GM21390 (cell line): ENCODE data around the gene HSD17B4.
"Not testable (repeated sequence)": the region's sequence is repeated elsewhere in the genome, so short reads cannot be mapped to it uniquely, and the experiment has no call there.

Experiments used
- ATAC-seq: cut with Tn5 transposase; IDR thresholded peaks from one replicate; pipeline ENCODE4 v1.9.1; 2021; ENCODE audit not compliant: unreplicated experiment

Gene HSD17B4

DNA sequence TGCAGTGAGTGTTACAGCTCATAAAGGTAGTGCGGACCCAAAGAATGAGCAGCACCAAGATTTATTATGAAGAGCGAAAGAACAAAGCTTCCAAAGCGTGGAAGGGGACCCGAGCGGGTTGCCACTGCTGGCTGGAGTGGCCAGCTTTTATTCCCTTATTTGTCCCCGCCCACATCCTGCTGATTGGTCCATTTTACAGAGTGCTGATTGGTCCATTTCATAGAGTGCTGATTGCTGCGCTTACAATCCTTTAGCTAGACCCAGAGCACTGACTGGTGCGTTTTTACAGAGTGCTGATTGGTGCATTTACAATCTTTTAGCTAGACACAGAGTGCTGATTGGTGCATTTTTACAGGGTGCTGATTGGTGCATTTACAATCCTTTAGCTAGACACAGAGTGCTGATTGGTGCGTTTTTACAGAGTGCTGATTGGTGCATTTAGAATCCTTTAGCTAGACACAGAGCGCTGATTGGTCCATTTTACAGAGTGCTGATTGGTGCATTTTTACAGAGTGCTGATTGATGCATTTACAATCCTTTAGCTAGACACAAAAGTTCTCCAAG lies 19.5 kb upstream of the HSD17B4 start:
- ATAC-seq, result not testable (repeated sequence)

DNA sequence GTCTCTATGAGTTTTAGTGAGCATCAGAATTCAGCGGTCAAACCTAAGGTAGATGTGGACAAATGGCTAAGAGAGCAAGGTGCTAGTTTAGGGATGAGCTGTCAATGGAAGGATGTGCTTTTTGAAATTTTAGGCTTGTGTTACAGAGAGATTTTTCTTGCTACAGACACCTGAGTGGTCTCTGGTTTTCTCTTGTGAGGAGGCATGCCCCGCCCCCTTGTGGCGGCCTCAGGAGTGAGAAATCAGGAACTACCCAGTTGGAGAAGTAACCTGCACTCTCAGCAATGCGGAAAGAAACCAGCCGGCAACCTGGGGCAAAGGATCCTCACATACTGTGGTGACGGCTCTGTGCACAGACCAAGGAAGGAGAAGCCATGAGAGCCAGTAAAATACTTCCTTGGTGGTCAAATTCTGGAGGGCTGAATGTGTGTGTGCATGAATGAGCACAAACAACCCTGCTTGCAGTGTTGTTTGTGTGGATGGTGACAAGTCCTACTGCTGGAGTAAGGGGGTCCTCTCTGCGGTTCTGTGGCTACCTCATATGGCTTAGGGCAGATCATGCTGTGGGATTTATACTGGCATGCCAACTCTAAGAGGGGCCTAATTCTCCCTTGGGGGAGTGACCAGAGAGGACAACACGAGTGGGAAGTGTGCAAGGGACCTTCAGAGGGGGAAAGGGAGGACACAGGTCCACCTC lies 16.7 kb upstream of the HSD17B4 start:
- peak; percentile 92 for ATAC-seq

DNA sequence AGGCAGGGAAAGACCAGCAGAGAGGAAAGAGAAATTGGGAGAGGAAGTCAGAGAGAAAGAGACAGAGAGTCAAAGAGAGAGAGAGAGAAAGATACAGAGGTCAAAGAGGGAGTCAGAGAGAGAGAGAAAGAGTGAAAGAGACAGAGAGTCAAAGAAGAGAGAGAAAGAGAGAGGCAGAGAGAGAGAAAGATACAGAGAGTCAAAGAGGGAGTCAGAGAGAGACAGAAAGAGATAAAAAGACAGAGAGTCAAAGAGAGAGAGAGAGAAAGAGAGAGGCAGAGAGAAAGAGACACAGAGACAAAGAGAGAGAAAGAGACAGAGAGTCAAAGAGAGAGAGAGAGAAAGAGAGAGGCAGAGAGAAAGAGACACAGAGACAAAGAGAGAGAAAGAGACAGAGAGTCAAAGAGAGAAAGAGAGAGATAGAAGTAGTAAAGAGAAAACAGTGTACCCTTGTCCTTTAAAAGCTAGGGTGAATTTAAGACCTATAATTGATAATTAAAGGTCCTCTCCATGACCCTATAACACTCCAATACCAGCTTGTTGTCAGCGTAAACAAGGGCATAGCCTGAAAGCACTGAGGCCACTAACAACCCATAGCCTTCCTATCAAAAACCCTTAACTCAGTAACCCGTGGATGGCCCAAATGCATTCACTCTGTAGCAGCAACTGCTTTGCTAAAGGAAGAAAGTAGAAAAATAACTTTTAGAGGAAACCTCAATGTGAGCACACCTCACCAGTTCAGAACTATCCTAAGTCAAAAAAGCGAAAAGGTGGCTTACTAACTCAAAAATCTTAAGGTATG lies 14.3 kb upstream of the HSD17B4 start:
- not testable (repeated sequence) for ATAC-seq

DNA sequence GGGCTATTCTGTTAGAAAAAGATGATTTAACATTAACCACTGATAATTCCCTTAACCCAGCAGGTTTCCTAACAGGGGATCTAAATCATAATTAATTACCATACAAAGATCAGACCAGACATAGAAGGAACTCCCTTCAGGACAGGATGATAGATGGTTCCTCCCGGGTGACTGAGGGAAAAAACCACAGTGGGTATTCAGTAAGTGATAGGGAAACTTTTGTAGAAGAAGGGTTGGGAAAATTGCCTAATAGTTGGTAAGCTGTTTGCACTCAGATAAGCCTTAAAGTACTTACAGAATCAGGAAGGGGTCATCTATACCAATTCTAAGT lies 13.7 kb upstream of the HSD17B4 start:
- ATAC-seq, result not testable (repeated sequence)

DNA sequence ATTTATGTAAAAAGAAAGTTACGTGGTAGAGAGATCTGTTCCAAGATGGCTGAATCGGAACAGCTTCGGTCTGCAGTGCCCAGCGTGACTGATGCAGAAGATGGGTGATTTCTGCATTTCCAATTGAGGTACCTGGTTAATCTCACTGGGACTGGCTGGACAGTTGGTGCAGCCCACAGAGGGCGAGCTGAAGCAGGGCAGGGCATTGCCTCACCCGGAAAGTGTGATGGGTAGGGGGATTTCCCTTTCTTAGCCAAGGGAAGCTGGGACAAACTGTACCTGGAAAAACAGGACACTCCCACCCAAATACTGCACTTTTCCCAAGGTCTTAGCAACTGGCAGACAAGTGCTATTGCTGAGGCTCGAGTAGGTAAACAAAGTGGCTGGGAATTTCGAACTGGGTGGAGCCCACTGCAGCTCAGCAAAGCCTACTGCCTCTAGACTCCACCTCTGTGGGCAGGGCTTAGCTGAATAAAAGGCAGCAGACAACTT lies 13.1 kb upstream of the HSD17B4 start:
- ATAC-seq, result no peak

DNA sequence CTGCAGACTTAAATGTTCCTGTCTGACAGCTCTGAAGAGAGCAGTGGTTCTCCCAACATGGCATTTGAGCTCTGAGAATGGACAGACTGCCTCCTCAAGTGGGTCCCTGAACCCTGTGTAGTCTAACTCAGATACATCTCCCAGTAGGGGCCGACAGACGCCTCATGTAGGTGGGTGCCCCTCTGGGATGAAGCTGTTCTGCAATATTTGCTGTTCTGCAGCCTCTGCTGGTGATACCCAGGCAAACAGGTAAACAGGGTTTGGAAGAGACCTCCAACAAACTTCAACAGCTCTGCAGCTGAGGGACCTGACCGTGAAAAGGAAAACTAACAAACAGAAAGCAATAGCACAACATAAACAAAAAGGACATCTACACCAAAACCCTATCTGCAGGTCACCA lies 12.7 kb upstream of the HSD17B4 start:
- not testable (repeated sequence) for ATAC-seq

DNA sequence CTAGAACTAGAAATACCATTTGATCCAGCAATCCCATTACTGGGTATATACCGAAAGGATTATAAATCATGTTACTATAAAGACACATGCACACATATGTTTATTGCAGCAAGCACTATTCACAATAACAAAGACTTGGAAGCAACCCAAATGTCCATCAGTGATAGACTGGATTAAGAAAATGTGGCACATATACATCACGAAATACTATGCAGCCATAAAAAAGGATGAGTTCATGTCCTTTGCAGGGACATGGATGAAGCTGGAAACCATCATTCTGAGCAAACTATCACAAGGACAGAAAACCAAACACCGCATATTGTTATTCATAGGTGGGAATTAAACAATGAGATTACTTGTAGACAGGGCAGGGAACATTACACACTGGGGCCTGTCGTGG lies 7.7 kb upstream of the HSD17B4 start:
- ATAC-seq, result not testable (repeated sequence)

DNA sequence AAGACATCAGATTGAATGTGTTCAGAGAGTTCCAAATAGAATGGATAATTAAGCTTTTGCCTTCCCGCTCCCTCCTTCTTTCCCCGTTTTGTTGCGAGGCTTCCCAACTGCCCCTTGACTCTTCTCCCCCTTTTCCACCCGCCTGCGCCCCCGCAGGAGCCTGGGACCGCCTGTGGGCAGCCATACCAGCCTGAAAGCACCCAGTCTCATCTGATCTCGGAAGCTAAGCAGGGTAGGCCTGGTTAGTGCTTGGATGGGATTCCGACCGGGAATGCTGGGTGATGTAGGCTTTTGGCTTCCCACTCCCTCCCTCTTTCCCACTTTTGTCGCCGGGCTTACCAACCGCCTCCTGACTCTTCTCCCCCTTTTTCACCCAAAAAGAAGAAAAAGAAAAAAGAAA lies 6.8 kb upstream of the HSD17B4 start:
- no peak for ATAC-seq

DNA sequence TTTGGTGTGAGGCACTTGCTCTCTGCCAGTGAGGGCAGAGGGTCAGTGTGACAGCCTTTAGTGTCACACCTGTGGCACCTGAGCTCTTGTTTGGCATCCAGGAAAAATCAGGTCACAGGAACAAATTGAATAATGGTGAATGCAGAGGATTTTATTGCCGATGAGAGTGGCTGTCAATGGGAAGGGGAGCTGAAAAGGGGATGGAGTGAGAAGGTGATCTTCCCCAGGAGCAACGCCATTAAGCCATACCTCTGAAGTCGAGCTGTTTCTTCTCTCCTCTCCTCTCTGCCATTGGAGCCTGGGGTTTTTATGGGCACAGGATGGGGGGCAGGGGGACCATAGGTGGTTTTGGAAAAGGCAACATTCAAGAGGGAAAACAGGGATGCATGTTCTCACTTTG lies 2.4 kb upstream of the HSD17B4 start:
- ATAC-seq, result no peak

DNA sequence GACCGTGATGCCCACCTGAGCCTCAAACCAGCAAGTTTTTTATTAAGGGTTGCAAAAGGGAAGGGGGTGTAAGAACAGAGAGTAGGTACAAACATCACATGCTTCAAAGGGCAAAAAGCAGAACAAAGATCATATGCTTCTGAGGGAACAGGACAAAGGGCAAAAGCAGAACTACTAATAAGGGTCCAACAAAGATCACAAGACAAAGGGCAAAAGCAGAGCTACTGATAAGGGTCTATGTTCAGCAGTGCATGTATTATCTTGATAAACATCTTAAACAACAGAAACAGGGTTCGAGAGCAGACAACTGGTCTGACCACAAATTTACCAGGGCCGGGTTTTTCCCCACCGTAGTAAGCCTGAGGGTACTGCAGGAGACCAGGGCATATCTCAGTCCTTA lies 1.7 kb upstream of the HSD17B4 start:
- ATAC-seq, result not testable (repeated sequence)

DNA sequence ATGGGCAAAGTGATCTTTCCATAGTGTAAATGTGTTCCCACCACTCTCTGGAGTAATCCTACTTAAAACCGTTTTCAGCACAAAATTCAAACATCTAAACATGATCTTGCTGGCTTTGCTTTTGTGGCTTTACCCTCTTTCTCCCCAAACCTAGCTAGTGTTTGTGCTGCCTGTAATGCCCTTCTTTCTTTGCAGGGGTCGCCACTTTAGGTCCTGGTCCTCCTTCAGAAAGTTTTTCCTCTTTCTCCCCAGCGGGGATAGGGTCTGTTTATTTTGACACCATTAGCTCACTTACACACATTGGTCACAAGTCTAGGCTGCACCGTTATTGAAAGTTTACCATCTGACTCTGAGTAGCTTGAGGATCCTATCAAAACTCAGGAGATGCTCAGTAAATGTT lies 736 bp upstream of the HSD17B4 start:
- ATAC-seq, result no peak

DNA sequence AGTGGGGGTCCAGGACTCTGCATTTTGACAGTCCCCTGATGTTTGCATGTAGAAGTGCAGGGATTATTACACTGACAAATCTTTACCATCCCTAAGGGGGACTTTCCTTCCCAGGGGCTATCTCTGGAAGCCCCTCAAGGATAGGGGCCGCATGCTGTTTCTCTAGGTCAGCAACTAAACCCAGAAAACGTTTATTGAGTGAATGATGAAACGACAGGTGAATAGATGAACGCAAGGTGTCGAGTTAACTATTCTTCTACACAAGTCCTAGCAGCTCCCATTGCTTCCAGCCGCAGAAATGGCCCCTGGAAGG lies 281 bp upstream of the HSD17B4 start:
- ATAC-seq, result peak; percentile 1

DNA sequence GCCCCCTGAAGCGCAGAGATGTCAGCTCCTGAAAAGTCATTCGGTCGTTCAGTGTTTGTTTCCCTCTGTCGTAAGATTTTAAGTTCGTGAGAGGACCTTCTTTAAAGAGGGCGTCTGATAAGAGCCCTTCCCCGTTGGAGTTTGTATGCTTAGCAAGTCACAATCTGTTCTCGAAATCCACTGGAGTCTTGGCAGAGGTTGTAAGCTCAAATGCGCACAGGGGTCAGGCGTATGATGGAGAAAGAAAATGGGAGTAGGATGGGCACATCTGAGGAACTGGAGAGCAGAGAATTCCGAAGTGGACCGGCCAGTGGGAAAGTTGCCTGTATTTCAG lies 710 bp downstream of the HSD17B4 start:
- peak; percentile 15 for ATAC-seq

DNA sequence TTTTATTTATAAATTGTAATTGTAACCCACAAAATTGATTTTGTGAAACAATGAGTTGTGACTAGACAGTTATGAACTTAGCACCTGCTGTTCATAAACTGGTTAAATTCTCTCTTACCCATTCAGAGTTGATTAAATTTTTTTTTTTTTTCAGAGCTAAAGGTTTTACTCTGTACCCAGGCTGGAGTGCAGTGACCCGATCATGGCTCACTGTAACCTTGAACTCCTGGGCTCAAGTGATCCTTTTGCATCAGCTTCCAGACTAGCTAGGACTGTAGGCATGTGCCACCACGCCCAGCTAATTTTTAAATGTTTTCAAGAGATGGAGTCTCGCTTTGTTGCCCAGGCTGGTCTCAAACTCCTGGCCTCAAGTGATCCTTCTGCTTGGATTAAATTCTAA lies 1.9 kb downstream of the HSD17B4 start:
- ATAC-seq, result no peak

DNA sequence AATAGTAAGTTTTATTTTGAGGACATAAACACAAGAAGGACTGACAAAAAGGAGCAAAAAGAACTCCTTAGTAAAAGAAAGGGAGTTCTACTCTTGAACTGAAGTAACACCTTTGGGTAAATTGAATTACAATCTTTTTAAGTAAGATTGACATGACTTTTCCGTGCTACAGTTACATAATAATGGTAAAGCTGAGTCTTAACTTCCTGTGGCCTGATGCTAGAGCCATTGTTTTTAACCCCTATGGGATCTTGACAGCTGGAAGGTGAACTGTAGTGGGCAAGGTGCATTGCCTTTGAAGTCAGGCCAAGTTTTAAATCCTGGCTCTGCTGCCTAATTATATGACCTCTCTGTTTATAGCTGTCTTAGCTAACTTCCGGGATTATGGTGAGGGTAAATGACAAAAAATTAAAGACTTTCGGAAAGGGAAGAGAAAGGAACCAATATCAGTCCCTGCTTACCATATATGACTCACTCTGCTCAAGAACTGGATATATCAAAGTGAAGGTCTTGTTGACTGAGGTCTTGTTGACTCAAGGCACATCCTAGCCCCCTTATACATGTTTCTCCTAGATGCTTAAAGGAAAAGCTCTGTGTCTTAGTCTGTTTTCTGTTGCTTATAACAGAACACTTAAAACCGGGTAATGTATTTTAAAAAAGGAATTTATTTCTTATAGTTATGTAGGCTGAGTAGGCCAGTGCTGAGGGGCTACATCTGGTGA lies 6.8 kb downstream of the HSD17B4 start:
- ATAC-seq, result no peak

DNA sequence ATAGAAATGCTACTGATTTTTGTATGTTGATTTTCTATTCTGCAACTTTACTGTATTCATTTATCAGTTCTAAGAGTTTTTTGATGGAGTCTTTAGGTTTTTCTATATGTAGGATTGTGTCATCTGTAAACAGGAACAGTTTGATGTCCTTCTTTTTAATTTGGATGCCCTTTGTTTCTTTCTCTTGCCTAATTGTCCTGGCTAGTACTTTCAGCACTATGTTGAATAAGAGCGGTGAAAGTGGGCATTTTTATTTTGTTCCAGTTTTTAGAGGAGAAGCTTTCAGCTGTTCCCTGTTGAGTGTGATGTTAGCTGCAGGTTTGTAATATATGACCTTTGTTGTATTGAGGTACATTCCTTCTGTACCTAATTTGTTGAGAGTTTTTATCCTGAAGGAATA lies 13.3 kb downstream of the HSD17B4 start:
- no peak for ATAC-seq

DNA sequence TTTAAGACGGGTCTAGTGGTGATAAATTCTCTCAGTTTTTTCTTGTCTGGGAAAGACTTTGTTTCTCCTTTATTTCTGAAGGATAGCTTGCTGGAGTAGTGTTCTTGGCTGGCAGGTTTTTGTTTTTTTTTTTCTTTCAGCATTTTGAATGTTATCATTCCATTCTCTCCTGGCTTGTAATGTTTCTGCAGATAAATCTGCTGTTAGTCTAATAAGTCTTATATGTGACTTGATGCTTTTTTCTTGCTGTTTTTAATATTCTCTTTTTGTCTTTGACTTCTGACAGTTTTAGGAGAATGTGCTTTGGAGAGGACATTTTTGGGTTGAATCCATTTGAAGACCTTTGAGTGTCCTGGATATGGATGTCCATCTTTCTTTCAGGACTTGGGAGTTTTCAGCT lies 16.0 kb downstream of the HSD17B4 start:
- ATAC-seq, result no peak

DNA sequence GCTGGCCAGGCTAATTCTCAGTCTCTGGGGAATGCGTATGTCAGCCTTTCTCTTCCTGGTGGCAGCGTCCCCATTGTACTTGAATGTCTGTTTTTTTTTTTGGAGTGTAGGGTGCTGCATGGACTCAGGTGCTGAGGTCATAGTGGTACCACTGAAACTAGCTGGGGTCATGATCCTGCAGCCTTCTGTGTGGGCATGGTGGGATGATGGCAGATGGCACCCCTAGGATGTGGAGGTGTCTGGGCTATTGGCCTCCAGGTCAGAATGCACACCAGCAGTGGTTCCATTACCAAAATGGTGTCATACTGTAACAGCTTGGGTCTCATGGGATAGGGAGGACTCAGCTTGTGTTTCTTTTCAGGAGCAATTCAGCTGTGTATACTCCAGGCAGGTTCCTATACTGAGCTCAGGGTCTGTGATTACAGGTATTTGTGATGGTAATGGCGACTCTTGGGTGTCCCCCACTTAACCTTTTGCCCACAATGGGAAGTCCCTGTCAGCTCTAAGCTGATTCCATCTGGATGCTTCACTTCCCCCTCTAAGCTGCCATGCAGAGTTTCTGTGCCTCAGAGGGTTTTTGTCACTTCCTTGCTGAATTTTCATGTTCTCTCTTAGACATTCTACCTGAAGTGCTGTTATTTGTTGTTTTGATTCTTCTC lies 17.9 kb downstream of the HSD17B4 start:
- ATAC-seq, result peak; percentile 59

DNA sequence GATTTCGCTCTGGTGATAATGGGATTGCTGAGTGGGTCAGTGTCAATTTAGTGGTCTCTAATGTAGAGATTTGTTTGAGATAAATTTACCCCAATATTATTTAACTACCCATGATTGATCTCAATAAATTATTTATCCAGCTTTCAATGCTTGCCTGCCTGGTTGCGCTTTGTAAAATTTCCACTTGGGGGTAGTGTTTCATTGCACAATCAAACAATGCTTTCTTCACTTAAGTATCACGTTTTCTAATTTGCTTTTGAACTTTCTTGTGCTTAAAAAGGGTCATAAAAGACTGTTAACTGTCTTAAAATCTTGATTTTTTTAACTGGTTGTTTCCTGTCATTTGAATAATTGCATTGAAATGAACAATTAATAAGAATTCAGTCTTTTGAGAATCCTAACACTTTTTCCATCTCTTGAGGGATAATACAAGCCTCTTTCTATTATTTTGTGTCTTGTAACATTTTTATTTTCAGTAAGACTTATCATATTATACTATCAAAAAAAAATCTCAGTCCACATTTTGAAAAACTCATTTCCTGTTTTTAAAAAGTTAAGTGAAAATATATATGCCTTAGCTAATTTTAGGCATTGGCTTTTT lies 18.7 kb downstream of the HSD17B4 start:
- peak; percentile 40 for ATAC-seq

DNA sequence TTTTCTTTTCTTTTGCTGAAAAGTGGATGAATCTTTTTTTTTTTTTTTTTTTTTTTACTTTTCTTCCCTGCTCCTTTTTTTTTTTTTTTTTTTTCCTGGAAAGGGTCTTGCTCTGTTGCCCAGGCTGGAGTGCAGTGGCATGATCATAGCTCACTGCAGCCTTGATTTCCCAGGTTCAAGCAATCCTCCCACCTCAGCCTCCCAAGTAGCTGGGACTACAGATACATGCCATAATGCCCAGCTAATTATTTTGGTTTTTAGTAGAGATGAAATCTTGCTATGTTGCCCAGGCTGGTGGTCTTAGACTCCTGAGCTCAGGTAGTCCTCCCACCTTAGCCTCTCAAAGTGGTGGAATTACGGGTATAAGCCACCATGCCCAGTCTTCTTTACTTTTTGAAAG lies 20.9 kb downstream of the HSD17B4 start:
- ATAC-seq, result no peak

DNA sequence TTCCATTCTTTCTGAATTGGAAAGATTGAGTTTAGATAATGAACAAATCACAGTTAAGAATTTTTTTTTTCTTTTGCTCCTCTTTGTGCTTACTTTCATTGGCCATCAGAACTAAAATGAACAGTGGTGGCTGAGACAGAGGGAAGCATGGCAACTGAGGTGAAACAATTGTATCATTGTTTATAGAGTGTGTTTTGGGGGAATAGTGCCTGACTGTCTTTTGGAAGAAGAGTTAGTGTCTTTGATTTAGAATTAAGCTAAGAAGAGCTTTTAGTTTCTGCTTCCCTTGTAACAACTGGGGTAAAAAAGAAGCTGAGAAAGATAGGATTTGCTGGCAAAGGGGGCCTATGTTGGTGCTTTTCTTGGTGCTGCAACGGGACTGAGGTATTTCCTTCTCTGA lies 24.0 kb downstream of the HSD17B4 start:
- no peak for ATAC-seq
